K562 (cell line): ENCODE measurements around the gene TREM2. TPM values are rescaled to one million over a fixed set of nuclear protein-coding genes. Genes with fewer than 3 reads are reported as not detected.

Experiments used
- ARID2 ChIP-seq: fragments of 450-650 bp; IDR thresholded peaks from 2 replicates; pipeline ENCODE4 v1.6.1; 2017; ENCODE audit warnings: antibody characterized with exemption, mild to moderate bottlenecking
- CBX2 ChIP-seq: fragments of 200-600 bp; sonication (generic); IDR thresholded peaks from one replicate; pipeline ENCODE4 v1.6.1; 2012; ENCODE audit warnings: mild to moderate bottlenecking, low read length, inconsistent platforms; ENCODE audit not compliant: insufficient read depth, poor library complexity, severe bottlenecking
- CC2D1A ChIP-seq: fragments of 450-650 bp; IDR thresholded peaks from 2 replicates; pipeline ENCODE4 v1.6.1; 2017; ENCODE audit warnings: mild to moderate bottlenecking
- CHD1 ChIP-seq: fragments of 200-600 bp; sonication (generic); IDR thresholded peaks from one replicate; pipeline ENCODE4 v1.6.1; 2012; ENCODE audit warnings: mild to moderate bottlenecking, moderate library complexity, low read length, inconsistent platforms
- DACH1 ChIP-seq: fragments of 450-650 bp; IDR thresholded peaks from 2 replicates; pipeline ENCODE4 v1.6.1; 2018; ENCODE audit not compliant: partially characterized antibody
- ELF1 ChIP-seq: fragments of 200-800 bp; sonication (Bioruptor generic); IDR thresholded peaks from 2 replicates; pipeline ENCODE4 v1.6.1; 2016; ENCODE audit warnings: missing genetic modification characterization, missing compliant biosample characterization
- GTF2F1 ChIP-seq: IDR thresholded peaks from 2 replicates; pipeline ENCODE4 v1.6.1; 2011; ENCODE audit warnings: low read depth, low read length, improper control_type of control experiment
- NFE2 ChIP-seq: IDR thresholded peaks from 2 replicates; pipeline ENCODE4 v1.6.1; 2014; ENCODE audit warnings: antibody characterized with exemption, low read depth
- NR2F6 ChIP-seq: fragments of 450-650 bp; formaldehyde crosslinking; IDR thresholded peaks from 2 replicates; pipeline ENCODE4 v1.4.0; 2020; ENCODE audit warnings: mild to moderate bottlenecking
- NRF1 ChIP-seq, 2 experiments: fragments of 450-650 bp; IDR thresholded peaks in 1 of 2; conservative IDR thresholded peaks in 1 of 2; 2 replicates each; pipeline ENCODE4 v1.6.1; 2014; ENCODE audit warnings: mild to moderate bottlenecking in 2 of 2
- ZNF282 ChIP-seq: sonication (generic); formaldehyde crosslinking; IDR thresholded peaks from 2 replicates; pipeline ENCODE4 v1.8.1; 2023; ENCODE audit warnings: missing genetic modification reagents
- ZNF589 ChIP-seq: fragments of 200-800 bp; sonication (Bioruptor generic); IDR thresholded peaks from 2 replicates; pipeline ENCODE4 v1.6.1; 2016; ENCODE audit warnings: low read depth, missing genetic modification characterization, missing compliant biosample characterization
- polyA plus RNA-seq, 8 experiments: library from polyadenylated mRNA; depleted of rRNA in 4 of 8; stranded (reverse) in 5 of 8; unstranded in 3 of 8; fragments of >200 nt; fragmentation: Nextera tagmentation in 2 of 8; fragmentation: Illumina TruSeq in 1 of 8; extraction: Ambion mirVana in 2 of 8; extraction: Trizol in 1 of 8; gene quantifications; 2 replicates each; pipeline versions ENCODE4 v1.2.1 to v1.2.3, GENCODE V29; 2011 to 2014; ENCODE audit warnings: inconsistent platforms in 1 of 8, missing spikeins in 1 of 8
- total RNA-seq, 7 experiments: library from RNA; depleted of rRNA in 6 of 7; stranded (reverse); fragments of >200 nt in 6 of 7; fragmentation: Illumina TruSeq in 2 of 7; extraction: Trizol in 2 of 7; gene quantifications; 2 replicates each; pipeline versions ENCODE4 v1.2.1 to v1.2.3, GENCODE V29; 2011 to 2021; ENCODE audit warnings: low replicate concordance in 1 of 7
- TF ChIP-seq, protein P1 (sequence below): sonication (generic); IDR thresholded peaks from 2 replicates; pipeline ENCODE4 v1.6.1; 2016
- TF ChIP-seq, protein P2 (sequence below): sonication (generic); formaldehyde crosslinking; IDR thresholded peaks from 2 replicates; pipeline ENCODE4 v1.8.1; 2022; ENCODE audit warnings: missing genetic modification reagents
- TF ChIP-seq, protein P3 (sequence below): fragments of 450-650 bp; formaldehyde crosslinking; IDR thresholded peaks from 2 replicates; pipeline ENCODE4 v1.4.0; 2022; ENCODE audit warnings: missing genetic modification characterization

Gene TREM2
- total and polyA plus RNA-seq, 9 of the 15 experiments (the other 6 are each of a cell fraction or from before 2014, with no cell fraction given) = not detected

DNA sequence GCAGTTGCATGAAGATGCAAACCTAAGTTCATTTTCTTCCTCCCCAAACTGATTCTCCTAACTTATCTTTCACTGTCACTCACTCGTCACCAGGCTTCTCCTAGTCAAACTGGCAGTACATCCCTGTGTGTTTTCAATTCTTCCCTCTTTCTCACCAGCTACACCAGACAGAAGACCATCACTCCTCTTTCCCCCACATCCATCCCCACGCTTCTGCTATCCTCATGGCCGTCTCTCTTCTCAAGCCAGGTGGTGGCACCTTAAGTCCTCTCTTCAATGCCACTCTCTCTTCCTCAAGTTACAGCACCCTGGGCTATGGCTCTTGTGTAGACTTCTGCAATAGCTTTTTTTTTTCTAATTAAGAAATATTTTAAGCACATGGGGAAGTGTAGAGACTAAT is 14.4 kb upstream of the TREM2 start (continued):
- TF ChIP-seq, protein P1, sequence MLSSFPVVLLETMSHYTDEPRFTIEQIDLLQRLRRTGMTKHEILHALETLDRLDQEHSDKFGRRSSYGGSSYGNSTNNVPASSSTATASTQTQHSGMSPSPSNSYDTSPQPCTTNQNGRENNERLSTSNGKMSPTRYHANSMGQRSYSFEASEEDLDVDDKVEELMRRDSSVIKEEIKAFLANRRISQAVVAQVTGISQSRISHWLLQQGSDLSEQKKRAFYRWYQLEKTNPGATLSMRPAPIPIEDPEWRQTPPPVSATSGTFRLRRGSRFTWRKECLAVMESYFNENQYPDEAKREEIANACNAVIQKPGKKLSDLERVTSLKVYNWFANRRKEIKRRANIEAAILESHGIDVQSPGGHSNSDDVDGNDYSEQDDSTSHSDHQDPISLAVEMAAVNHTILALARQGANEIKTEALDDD = peak; percentile 1; the same call in 1 of the 2 replicates
- TF ChIP-seq ZNF282 (CRISPR knock-in tag) = no peak
- TF ChIP-seq NFE2 = no peak
- TF ChIP-seq, protein P2, sequence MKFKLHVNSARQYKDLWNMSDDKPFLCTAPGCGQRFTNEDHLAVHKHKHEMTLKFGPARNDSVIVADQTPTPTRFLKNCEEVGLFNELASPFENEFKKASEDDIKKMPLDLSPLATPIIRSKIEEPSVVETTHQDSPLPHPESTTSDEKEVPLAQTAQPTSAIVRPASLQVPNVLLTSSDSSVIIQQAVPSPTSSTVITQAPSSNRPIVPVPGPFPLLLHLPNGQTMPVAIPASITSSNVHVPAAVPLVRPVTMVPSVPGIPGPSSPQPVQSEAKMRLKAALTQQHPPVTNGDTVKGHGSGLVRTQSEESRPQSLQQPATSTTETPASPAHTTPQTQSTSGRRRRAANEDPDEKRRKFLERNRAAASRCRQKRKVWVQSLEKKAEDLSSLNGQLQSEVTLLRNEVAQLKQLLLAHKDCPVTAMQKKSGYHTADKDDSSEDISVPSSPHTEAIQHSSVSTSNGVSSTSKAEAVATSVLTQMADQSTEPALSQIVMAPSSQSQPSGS (CRISPR knock-in tag) = no peak
- no peak for TF ChIP-seq CC2D1A
- TF ChIP-seq ELF1 (tag) = no peak
- TF ChIP-seq NRF1 (conservative IDR thresholded peaks at IDR 0.05 in 1 of 2, IDR thresholded peaks at IDR 0.05 in 1 of 2) = no peak
- no peak for TF ChIP-seq ARID2
- TF ChIP-seq ZNF589 (CRISPR knock-in tag) = 0 out of 2 replicates have a peak, but pooled peaks have one; percentile 1
- no peak for TF ChIP-seq NR2F6 (CRISPR knock-in tag)
- TF ChIP-seq CBX2 = no peak
- TF ChIP-seq, protein P3, sequence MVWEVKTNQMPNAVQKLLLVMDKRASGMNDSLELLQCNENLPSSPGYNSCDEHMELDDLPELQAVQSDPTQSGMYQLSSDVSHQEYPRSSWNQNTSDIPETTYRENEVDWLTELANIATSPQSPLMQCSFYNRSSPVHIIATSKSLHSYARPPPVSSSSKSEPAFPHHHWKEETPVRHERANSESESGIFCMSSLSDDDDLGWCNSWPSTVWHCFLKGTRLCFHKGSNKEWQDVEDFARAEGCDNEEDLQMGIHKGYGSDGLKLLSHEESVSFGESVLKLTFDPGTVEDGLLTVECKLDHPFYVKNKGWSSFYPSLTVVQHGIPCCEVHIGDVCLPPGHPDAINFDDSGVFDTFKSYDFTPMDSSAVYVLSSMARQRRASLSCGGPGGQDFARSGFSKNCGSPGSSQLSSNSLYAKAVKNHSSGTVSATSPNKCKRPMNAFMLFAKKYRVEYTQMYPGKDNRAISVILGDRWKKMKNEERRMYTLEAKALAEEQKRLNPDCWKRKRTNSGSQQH (CRISPR knock-in tag) = peak; percentile 82; the same call in 1 of the 2 replicates
- no peak for TF ChIP-seq CHD1
- no peak for TF ChIP-seq DACH1
- TF ChIP-seq GTF2F1 = no peak
